HEK293T (cell line): Measurements from ENCODE around the gene PEX16.

Experiments
- BHLHE40 ChIP-seq: fragments of 450-650 bp; IDR thresholded peaks from 2 replicates; pipeline ENCODE4 v1.6.1; 2016; ENCODE audit warnings: mild to moderate bottlenecking, moderate library complexity, borderline replicate concordance
- FOXM1 ChIP-seq: fragments of 450-650 bp; IDR thresholded peaks from 2 replicates; pipeline ENCODE4 v1.6.1; 2017; ENCODE audit warnings: mild to moderate bottlenecking, borderline replicate concordance
- SUZ12 ChIP-seq: fragments of 450-650 bp; IDR thresholded peaks from 2 replicates; pipeline ENCODE4 v1.6.1; 2016; ENCODE audit warnings: mild to moderate bottlenecking
- TARDBP ChIP-seq: fragments of 450-650 bp; IDR thresholded peaks from 2 replicates; pipeline ENCODE4 v1.6.1; 2016

DNA sequence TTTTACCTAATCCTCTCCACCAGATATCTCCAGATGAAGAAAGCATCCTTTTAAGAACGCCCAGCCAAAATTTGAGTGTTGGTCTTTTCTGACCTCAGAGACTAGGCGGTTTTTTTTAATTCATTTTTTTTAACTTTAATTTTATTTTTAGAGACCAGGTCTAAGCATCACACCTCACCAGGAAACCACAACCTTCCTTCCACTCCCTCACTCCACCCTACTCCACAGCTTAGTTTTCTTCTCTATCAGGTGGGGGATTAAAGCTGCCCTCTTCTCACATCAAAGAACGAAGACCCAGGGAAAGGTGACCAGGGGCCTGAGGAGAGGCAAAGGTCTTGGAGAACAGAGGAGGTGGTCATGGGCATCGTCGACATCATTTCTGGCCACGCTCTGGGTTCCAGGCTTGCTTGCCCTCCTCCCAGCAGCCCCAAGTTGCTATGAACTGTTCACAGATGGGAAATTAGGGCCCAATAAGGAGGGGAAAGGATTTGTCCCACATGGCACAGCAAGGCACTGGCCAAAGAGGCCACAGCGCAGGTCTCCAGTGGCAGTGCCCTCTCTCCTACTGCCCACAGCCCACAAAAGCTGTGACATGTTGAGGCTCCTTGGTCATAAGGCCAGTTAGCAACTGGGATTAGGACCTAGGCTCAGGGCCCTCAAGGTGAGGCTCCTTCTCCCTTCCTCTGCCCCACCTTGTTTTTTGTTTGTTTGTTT is 1.4 kb upstream of the PEX16 start:
- TF ChIP-seq SUZ12 (no peak), TARDBP (no peak), FOXM1 (no peak), BHLHE40 (no peak)
